RKO (cell line): Measurements from ENCODE around the gene NUBP2.
A peak's percentile ranks its signal among the peaks of the same experiment; 100 is the strongest.

Experiments used
- DNase-seq: peaks from one replicate; pipeline ENCODE4 v3.0.0-alpha.2; 2016; ENCODE audit warnings: low spot score

Gene NUBP2

DNA sequence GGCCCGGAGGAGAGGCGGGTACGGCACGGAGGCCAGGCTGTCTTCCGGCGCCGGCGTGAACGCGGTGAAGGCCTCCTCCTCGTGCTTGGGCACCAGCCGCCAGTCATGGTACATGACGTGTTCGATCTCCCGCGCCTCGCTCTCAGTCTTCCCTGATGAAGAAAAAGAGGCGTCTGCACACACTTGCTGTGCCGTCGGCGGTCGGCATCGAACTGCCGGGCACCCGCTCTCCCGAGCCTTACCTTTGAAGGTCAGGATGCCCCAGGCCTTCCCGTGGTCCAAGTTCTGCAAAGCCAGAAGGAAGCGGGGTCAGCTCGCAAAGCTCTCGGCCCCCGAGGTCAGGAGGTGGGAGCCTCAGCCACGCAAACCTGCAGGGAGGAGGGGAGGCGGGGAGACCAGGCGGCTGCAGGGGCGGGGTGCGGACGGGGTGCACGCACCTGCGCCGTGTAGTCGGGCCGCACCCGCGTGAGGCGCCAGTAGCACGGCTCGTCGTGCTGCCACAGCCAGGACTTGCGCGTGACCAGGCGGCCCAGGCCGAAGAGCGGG lies 10.3 kb upstream of the NUBP2 start, which contains the start of gene EME2:
TSS of gene EME2 (plus strand) at position 449 of the 546 bp plus-strand sequence. CDS start 418 bp downstream, outside the sequence.
- DNase-seq: peak; percentile 81

GRCh38 chr16:1772908-1773702 lies 9.7 kb upstream of the NUBP2 start, which contains the start of gene MRPS34:
Gene MRPS34, minus strand, starts transcription at chr16:1773134. Its CDS starts 15 bp downstream, at chr16:1773119.
- peak; percentile 86 for DNase-seq

DNA sequence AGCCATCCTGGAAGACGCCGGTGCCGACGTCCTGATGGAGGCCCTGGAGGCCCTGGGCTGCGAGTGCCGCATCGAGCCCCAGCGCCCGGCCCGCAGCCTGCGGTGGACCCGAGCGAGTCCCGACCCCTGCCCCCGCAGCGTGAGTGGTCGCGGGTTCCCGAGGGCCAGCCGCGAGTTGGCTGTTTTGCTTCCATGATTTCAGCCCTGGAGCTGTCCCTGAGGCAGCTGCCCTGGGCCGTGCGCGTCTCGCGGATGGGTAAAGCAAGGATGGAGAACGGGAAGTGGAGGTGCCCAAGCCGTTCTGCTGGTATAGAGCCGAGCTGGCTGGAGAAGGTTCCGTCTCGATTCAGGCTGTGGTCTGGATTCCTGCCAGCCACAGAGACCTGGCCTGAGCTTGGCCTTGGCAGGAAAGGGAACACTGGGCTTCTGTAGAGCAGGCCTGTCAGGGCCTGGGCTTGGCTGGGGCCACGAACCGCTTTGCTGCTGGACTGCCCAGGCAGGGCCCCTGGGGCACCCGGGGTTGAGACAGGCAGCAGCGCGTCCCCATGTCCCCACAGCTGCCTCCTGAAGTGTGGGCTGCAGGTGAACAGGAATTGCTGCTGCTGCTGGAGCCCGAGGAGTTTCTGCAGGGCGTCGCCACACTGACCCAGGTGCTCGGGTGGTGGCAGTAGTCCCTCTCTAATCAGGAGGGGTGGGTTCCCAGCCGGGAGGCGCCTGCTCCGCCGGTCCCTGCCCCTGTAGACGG lies 8.9 kb upstream of the NUBP2 start:
- peak; percentile 30 for DNase-seq

DNA sequence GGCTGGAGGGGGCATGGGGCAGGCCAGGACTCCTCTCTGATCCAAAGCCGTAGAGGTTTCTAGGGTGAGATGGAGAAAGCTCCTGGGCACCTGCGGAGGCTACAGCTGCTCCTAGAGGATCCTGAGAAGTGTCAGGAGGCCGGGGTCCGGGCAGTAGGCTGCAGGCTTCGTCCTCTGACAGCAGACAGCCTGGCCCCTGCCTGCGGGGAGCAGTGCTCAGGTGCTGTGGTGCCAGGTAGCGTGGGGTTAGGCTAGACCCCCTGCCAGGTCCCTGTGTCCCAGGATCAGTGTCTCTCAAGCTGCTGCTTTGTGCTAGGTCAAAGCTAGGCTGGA lies 8.3 kb upstream of the NUBP2 start:
- DNase-seq: no peak

DNA sequence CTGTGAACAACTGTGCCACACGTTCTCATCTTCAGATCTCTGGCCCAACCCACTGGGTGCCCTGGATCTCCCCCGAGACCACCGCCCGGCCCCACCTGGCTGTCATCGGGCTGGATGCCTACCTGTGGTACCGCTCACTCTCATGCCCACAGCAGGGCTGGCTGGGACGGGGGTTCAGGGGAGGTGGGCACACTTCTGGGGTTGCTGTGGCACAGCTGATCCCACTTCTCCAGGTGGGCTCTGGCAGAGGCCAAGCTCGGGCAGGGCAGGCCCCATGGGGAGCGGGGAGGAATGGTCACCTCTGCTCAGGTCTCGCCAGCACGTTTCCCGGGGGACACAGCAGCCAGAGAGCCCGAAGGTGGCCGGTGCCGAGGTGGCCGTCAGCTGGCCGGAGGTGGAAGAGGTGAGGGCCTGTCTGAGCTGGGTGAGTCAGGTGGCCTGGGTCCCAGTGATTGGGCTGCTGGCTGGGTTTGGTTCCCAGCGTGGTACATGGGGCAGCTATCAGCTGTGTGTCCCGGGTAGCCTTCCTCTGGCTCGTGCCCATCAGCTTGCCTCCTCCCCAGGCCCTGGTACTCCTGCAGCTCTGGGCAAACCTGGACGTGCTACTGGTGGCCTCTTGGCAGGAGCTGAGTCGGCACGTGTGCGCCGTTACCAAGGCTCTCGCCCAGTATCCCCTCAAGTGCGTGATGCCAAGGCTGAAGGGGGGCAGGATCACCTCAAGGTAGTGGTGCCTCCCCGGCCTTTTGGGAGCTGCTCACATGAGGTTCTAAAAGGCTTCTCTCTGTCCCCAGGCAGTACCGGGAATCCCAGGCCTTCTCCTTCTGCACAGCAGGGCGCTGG lies 7.5 kb upstream of the NUBP2 start:
- DNase-seq: no peak

- no peak for DNase-seq
These were observed 6.7 kb upstream of the NUBP2 start for GRCh38 chr16:1775846-1776671.

- no peak for DNase-seq
These were observed 6.1 kb upstream of the NUBP2 start for GRCh38 chr16:1776672-1776955.

DNA sequence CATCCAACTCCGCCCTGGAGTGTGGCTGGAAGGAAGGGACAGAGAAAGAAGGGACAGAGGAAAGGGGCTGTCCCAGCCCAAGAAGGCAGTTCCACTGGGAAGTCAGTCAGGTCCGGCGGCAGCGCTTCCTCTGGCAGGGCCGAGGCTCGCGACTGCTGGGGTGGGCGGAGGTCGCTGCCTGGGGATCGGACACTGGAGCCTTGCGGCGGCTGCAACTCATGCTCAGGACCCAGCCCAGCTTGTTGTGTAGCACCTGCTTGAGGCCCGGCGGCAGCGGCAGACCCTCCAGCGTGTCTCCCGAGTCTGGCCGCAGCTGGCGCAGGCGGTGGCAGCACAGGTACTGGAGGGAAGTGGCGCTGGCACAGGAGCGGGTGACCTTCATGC lies 5.8 kb upstream of the NUBP2 start:
- no peak for DNase-seq

DNA sequence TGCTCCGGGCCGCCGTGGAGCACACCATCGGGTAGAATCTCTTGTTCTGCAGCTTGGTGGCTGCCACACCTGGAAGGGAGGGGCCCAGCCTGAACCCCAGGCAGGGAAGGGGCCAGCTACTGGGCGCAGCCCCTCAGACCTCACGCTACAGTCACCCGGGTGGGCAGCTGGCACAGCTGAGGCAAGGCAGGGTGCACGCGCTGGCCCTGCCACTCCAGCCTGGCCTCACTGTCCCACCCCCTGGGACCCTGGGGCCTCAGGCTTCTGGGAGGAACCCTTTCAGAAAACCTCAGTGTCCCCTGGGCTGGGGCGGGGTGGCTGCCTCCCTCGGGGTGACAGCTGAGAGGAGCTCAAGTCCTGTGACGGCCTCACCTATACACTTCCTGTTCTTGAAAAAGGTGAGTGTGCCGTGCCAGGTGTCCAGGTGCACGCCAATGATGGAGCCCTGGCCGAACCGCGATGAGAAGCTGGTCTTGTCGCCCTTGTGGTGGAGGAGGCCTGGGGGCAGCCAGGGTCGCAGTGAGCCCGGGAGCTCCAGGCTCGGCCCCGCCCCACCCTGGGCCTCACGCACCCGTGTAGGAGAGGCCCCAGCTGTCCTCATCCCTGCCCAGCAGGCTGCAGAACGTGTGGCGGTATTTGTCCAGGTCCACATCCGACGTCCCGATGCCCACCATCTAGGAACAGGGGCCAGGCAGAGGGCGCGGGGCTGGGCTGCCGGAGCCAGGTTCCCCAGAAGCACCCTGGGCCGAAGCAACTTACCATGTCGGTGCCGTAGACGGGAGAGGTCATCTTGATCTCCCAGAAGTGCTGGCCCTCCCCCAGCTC lies 5.2 kb upstream of the NUBP2 start:
- no peak for DNase-seq

GRCh38 chr16:1778200-1779179 lies 4.3 kb upstream of the NUBP2 start:
- no peak for DNase-seq

DNA sequence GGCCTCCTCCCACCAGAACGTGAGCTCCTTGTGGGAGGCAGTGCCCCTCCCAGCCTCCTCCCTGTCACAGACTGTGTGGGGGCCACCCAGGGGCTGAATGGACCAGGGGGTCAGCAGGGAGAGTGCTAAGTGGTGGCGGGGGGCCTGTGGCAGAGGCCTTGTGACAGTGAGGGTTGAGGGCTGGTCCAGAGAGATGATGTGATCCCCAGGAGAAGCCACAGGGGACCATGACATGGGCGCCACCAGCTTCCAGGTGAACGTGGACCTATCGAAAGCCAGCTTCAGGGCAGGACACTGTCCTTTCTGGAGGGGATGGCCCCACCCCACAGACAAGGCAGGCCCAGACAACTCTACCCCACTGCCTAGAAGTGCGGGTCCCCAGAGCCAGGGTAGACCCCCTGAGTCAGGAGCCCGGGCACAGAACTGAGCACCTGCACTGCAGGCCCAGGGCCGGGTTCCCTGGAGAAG lies 3.5 kb upstream of the NUBP2 start:
- DNase-seq: no peak

- no peak for DNase-seq
These were observed 2.8 kb upstream of the NUBP2 start for GRCh38 chr16:1779741-1780676.

- no peak for DNase-seq
These were observed 2.1 kb upstream of the NUBP2 start for GRCh38 chr16:1780677-1781072.

- DNase-seq: no peak
These were observed 1.5 kb upstream of the NUBP2 start for GRCh38 chr16:1781254-1781653.

DNA sequence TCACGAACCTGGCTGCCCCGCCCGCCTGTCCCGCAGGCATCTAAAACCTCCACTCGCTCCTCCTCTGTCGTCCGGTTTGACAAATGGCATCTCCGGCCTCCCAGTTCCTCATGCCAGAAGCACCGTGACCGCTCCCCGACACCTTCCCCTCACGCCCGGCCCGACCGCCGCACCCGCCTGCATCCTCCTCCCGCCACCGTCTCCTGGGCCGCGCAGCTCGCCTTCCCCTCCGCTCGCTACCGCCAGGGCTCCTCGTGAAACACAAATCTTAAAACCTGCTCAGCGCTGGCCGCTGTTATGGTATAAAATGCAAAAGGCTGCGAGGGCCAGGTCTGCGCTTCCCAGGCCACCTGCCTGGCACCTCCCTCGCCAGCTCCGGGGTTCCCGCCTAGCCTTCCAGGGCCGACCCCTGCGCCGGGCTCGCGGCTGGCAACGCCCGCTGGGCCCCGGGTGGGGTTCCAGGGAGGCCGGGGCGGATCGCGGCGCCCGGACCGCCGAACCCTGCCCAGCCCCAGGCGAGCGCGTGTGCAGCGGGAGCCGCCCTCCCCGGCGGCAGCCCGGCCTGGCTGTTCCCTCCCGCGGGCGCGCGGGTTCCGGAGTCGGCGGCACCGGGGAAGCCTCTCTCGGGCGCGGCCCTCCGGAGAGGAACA lies 877 bp upstream of the NUBP2 start:
- no peak for DNase-seq

- DNase-seq: no peak
These were observed 2.5 kb downstream of the NUBP2 start for GRCh38 chr16:1784977-1785845.

DNA sequence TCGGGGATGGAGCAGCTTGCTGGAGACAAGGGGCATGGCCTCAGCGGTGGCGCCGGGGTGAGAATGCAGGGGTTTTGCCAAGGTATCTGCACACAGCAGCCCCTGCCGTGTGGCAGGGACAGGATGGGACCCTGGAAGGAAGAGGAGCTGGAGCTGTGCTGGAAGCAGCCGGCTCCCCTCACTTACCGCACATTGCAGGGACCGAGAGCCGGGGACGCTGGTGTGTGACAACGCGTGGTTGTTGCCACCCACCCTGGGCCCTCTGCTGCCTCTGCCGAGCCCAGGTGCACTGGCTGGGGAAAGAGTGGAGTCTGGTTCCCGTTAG lies 3.0 kb downstream of the NUBP2 start:
- DNase-seq: no peak
